DOHH2 (cell line): ENCODE data around the gene CCDC9.
"Not testable (repeated sequence)": the region's sequence is repeated elsewhere in the genome, so short reads cannot be mapped to it uniquely, and the experiment has no call there.

Experiments
- H3F3A ChIP-seq: fragments of 200-600 bp; sonication (generic), shearing (Covaris generic); 2 replicates; pipeline ENCODE4 v1.6.0; 2016; ENCODE audit warnings: antibody characterized with exemption, mild to moderate bottlenecking; ENCODE audit not compliant: control insufficient read depth, insufficient read depth
- H3K27ac ChIP-seq: fragments of 200-600 bp; sonication (generic); 2 replicates; pipeline ENCODE4 v1.5.1; 2014; ENCODE audit warnings: low read depth, mild to moderate bottlenecking, low read length, moderate library complexity
- H3K27me3 ChIP-seq: fragments of 200-600 bp; sonication (generic); 2 replicates; pipeline ENCODE4 v1.6.1; 2014; ENCODE audit warnings: mild to moderate bottlenecking, low read length, mixed read lengths; ENCODE audit not compliant: control insufficient read depth
- H3K36me3 ChIP-seq: fragments of 200-600 bp; sonication (generic); 2 replicates; pipeline ENCODE4 v1.6.1; 2014; ENCODE audit warnings: mild to moderate bottlenecking, low read length, moderate library complexity, mixed read lengths; ENCODE audit not compliant: control insufficient read depth
- H3K4me1 ChIP-seq: fragments of 200-600 bp; sonication (generic); 2 replicates; pipeline ENCODE4 v1.6.1; 2014; ENCODE audit warnings: mild to moderate bottlenecking, low read length, mixed read lengths; ENCODE audit not compliant: control insufficient read depth
- H3K4me2 ChIP-seq: fragments of 200-600 bp; sonication (generic); 2 replicates; pipeline ENCODE4 v1.6.0; 2014; ENCODE audit warnings: mild to moderate bottlenecking, low read length, moderate library complexity
- H3K4me3 ChIP-seq: fragments of 200-600 bp; sonication (generic); 2 replicates; pipeline ENCODE4 v1.5.1; 2014; ENCODE audit warnings: mild to moderate bottlenecking, low read length, mixed read lengths
- H3K79me2 ChIP-seq: fragments of 200-600 bp; sonication (generic); 2 replicates; pipeline ENCODE4 v1.6.1; 2014; ENCODE audit warnings: mild to moderate bottlenecking, low read length, mixed read lengths; ENCODE audit not compliant: control insufficient read depth
- H3K9me2 ChIP-seq: fragments of 200-600 bp; sonication (generic); replicated peaks from 2 replicates; pipeline ENCODE4 v1.6.1; 2014; ENCODE audit warnings: mild to moderate bottlenecking, low read length, mixed read lengths; ENCODE audit not compliant: control insufficient read depth
- H3K9me3 ChIP-seq: fragments of 200-600 bp; sonication (generic); 2 replicates; pipeline ENCODE4 v1.6.1; 2014; ENCODE audit warnings: antibody characterized with exemption, low read length, mixed read lengths; ENCODE audit not compliant: control insufficient read depth, insufficient read depth
- H4K20me1 ChIP-seq: fragments of 200-600 bp; sonication (generic); 2 replicates; pipeline ENCODE4 v1.6.0; 2014; ENCODE audit warnings: low read depth, mild to moderate bottlenecking, antibody characterized with exemption, low read length, moderate library complexity; ENCODE audit not compliant: control insufficient read depth, insufficient read depth
- CTCF ChIP-seq: fragments of 200-600 bp; sonication (generic); IDR thresholded peaks from one replicate; pipeline ENCODE4 v1.5.1; 2014; ENCODE audit warnings: antibody characterized with exemption, mild to moderate bottlenecking, low read depth, low read length; ENCODE audit not compliant: poor library complexity, severe bottlenecking
- EZH2phosphoT487 ChIP-seq: fragments of 200-600 bp; sonication (generic); IDR thresholded peaks from 2 replicates; pipeline ENCODE4 v1.6.1; 2017; ENCODE audit warnings: borderline replicate concordance, mild to moderate bottlenecking, antibody characterized with exemption, low read length, moderate library complexity, mixed read lengths

Gene CCDC9

GRCh38 chr19:47243776-47244547, 12.4 kb upstream of the CCDC9 start:
- TF ChIP-seq EZH2phosphoT487 (no peak), CTCF (peak; percentile 95)
- peaks cover 62% of the 10 kb centered on the region for H3K4me1 ChIP-seq
- H3K27ac ChIP-seq: peak overlapping the region; percentile 31
- no peaks in the 10 kb centered on the region for H3K9me2 ChIP-seq
- H4K20me1 ChIP-seq: no peaks in the 10 kb centered on the region
- H3K36me3 ChIP-seq: no peaks in the 10 kb centered on the region
- H3K4me3 ChIP-seq: peak overlapping the region; percentile 69
- H3K27me3 ChIP-seq: peaks cover 36% of the 10 kb centered on the region
- H3F3A ChIP-seq: peaks cover 16% of the 10 kb centered on the region
- no peaks in the 10 kb centered on the region for H3K79me2 ChIP-seq
- peak overlapping the region; percentile 78 for H3K4me2 ChIP-seq
- no peaks in the 10 kb centered on the region for H3K9me3 ChIP-seq

GRCh38 chr19:47247308-47247990, 8.9 kb upstream of the CCDC9 start:
- H3K4me1 ChIP-seq: peaks cover 35% of the 10 kb centered on the region
- no peaks in the 10 kb centered on the region for H3K9me2 ChIP-seq
- no peaks in the 10 kb centered on the region for H4K20me1 ChIP-seq
- H3K4me3 ChIP-seq: no peak overlapping the region
- H3K27ac ChIP-seq: no peak overlapping the region
- no peak overlapping the region for H3K4me2 ChIP-seq
- H3K27me3 ChIP-seq: peaks cover 9% of the 10 kb centered on the region
- H3K9me3 ChIP-seq: no peaks in the 10 kb centered on the region
- no peaks in the 10 kb centered on the region for H3K79me2 ChIP-seq
- no peaks in the 10 kb centered on the region for H3K36me3 ChIP-seq
- TF ChIP-seq EZH2phosphoT487: no peak
- peak; percentile 94 for TF ChIP-seq CTCF
- peaks cover 12% of the 10 kb centered on the region; the same call in 1 of the 2 replicates for H3F3A ChIP-seq

- H3K9me2 ChIP-seq, H3K27ac ChIP-seq: not testable (repeated sequence)
Measured at GRCh38 chr19:47253016-47253415, 3.3 kb upstream of the CCDC9 start.

GRCh38 chr19:47253467-47253881, 2.9 kb upstream of the CCDC9 start:
- Histone ChIP-seq H3K4me2 (no peak overlapping the region), H3F3A (peaks cover 5% of the 10 kb centered on the region; the same call in 1 of the 2 replicates), H3K4me3 (no peak overlapping the region), H3K9me2 (no peaks in the 10 kb centered on the region), H4K20me1 (no peaks in the 10 kb centered on the region), H3K4me1 (peaks cover 23% of the 10 kb centered on the region), H3K27ac (no peak overlapping the region), H3K79me2 (peaks cover 12% of the 10 kb centered on the region), H3K9me3 (no peaks in the 10 kb centered on the region), H3K36me3 (peaks cover under 1% of the 10 kb centered on the region; the same call in 1 of the 2 replicates), H3K27me3 (no peaks in the 10 kb centered on the region)
- TF ChIP-seq EZH2phosphoT487 (no peak), CTCF (no peak)

More at GRCh38 chr19:47253016-47253415, 3.3 kb upstream of the CCDC9 start:
- not testable (repeated sequence) for H3F3A ChIP-seq, H3K4me3 ChIP-seq, H3K79me2 ChIP-seq, H3K9me3 ChIP-seq, H3K4me2 ChIP-seq, H4K20me1 ChIP-seq, H3K27me3 ChIP-seq, H3K36me3 ChIP-seq
- H3K4me1 ChIP-seq: peaks cover 20% of the 10 kb centered on the region
